NCI-H446 (cell line): Measurements from ENCODE around the gene AOPEP.

Source experiments
- DNase-seq, 2 experiments: peaks; one replicate each; lab custom pipeline; 2025; lab: John Stamatoyannopoulos, UW

Gene AOPEP

DNA sequence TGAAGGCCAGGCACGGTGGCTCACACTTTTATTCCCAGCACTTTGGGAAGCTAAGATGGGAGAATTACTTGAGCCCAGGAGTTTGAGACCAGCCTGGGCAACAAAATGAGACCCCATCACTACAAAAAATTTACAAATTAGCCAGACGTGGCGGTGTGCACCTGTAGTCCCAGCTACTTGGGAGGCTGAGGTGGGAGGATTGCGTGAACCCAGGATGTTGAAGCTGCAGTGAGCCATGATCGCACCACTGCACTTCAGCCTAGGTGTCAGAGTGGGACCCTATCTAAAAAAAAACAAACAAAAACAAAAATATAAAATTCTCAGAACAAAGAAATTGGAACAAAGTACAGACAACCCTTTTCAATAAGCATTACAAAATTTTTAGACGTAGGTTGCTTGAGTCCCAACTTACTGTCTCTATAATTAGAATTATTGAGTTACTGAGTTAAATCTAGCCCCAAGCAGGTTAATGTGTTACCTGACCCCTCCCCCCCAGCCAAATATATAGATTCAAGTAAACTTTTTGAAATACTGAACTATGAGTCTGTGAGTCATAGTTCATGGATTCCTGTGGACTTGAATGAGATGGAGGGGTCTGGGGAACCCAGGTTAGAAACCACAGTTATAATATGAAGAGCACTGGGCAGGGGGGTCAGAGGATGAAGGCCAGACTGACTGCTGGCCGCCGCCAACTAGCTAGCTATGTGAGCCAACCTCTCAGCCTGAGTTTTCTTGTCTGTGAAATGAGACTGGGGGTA, 173.1 kb downstream of the AOPEP start:
- DNase-seq = no peak

DNA sequence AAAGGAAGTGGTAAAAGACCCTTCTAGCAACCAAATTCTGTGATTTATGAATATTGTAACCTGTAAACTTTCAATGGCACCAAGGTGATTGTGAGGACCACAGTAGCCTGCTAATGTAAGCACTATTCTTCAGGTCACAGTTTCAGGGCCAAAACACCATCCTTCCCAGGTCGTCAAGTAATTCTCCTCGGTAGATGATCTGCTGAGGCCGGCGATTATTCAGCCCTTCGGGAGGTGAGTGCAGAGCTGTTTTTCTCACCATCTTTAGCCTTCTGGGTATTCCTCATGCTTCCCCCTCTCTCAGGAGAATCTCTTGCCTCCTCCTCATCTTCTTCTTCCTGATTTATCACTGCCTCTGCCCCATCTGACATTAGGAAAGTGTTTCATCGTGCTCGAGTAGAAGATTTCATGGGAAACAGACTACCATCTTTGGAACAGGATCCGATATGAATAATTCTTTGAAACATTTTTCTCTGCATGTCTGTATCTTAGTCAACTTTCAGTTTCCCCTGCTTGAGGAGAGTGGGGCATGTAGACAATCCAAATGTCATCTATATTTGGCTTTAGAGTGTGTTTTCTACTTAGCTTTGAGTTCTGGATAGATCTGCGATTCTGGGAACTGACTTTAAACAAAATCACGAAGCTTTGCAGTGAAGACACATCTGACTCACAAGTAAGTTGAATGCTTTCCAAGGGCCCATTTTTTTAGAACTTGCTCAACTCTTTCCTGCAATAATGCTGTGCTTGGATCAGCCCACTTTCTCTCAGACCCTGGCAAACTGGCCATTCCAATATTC, 173.9 kb downstream of the AOPEP start:
- DNase-seq = no peak

DNA sequence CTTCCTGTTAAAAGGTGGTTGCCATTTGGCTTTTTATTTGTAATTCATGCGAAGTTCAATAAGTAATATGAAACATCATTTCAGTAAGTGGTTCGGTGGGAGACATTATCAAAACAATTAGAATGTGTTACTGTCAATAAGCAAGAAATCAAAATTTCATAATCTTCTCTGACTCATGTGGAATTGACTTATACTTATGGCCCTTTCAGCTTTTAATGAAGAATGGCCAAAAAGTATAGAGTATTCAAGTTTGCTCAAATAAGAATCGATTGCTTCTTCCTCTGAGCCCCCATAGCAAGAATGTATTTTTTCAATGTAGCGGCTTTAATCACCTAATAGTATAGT, 174.5 kb downstream of the AOPEP start:
- DNase-seq = no peak

DNA sequence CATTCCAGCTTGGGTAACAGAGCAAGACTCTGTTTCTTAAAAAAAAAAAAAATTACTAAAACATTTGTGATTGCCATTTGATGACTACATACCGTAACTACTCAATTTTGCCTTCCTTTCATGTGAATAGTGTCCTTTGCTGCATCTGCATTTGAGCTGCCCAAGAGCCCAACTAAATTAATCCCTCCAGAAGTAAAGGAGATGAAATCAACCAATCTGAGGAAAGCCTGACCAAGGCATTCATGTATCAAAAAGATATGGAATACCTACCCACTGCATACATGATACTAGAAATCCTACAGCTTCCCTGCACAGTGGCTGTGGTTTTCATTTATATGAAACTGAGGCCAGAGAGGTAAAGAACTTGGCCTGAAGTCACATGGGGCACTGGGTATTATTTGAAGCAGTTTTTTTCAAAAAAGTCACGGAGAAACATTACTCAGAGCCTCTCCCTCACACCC, 177.5 kb downstream of the AOPEP start:
- DNase-seq = no peak

DNA sequence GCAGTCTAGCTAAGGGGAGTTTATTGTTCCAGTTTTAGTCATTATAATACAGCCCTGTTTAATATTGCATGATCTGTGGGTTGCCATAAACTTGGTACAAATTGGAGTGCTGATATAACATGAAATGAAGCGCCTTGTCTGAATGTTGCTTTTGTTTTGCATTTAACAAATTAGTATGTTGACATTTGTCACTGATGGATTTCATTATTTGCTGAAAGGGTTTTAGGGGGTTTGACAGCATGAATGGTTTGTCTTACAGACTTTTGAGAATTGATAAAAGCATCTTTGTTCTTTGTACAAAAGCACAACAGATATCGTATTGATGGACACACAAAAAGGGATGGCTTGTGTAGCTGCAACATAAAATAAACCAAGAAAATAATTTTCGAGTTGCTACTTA, 178.3 kb downstream of the AOPEP start:
- no peak for DNase-seq

DNA sequence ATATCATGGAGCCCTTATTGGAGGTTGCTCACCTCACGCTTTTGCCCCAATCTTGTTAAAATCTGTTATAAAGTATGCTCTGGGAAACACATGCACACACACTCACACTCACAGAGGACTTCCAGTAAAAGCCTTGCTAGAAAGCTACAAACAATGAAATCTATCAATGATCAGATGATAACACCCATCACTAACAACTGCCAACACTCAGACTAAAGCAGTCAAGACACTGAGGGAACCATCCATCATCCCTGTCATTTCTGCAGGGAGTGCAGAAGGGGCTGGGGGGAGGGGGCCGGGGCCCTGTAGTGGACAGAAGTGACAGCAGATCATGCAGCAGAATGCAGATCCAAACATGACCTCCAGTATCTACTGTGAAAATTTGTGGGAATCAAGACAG, 179.1 kb downstream of the AOPEP start:
- no peak for DNase-seq

DNA sequence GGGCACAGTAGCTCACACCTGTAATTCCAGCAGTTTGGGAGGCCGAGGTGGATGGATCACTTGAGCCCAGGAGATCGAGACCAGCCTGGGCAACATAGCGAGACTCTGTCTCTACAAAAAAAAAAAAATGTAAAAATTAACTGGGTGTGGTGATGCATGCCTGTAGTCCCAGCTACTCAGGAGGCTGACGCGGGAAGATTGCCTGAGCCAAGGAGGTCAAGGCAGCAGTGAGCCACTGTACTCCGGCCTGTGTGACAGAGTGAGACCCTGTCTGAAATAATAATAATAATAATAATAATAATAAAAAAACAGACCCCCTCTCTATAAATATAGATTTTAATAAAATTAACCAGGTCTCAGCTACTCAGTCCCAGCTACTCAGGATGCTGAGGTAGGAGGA, 179.7 kb downstream of the AOPEP start:
- DNase-seq = no peak

DNA sequence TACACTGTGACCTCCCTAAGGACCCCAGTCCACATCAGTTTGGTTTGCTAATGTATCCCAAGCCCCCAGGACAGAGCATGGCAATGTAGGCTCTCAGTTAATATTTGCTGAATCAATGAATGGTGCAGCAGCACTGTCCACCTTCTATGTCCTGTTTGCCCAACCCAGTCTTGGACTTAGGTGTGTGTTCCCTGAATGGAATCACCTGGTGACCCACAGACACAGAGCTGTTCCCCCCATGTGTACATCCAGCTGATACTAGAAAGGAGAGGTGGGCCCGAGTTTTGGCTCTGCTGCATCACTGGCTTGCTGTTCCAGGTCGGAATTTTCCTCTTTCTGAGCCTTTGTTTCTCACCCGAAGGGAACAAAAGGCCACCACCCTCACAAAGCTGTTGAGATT, 180.2 kb downstream of the AOPEP start:
- no peak for DNase-seq

DNA sequence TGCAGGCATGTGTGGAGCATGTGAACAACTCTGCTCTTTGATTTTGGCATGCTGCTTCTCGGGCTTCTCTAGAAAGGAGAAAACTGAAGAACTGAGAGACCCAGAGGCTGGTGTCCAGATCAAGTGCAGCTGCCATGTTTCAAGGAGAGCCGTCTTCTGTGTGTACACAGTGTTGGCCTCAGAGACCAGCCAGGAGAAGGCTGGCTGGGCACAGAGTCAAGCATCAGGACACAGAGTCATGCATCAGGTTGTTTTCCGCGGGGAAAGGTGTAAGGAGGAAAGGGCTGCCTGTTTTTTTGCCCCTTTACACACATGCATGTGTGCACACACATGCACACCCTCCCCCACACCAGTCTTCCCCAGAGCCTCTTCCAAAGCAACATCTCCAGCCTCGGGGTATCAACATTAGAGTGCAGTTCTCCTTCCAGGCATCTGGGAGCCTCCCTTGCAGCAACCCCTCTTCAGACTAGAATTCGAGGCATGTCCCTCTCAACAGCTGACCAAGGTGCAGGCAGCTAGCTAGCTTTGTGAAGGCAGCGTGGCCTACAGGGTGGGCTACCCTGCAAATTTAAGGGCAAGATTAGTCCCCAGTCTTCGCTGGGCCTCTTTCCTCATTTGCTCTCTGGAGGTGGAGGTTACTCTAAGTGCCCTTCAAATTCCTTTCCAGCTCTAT, 180.9 kb downstream of the AOPEP start:
- DNase-seq = no peak

DNA sequence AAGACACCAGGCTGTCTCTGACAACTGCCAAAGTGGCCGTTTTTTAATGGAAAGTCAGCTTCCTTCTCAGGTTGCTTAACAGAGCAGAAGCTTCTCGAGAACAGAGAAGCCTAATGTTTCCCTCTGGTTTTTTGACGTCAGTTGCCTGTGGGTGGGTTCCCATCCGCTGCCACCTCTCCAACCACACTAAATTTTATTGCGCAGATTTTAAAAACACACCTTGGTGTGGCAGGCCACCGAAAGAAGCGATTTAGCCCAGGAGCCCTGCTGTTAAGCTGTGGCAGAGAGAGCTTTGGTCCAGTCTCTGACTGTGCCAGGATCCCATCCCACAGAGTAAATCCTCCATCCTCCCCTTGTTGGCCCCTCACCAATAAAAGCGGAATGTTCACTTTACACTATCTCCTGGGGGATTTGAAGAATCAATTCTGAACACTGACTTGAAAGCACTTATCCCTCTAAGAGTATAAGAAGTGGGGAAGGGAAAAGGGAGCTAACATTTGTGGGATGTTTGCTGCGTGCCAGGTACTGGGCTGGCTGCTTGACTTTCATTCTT, 181.6 kb downstream of the AOPEP start:
- no peak for DNase-seq

DNA sequence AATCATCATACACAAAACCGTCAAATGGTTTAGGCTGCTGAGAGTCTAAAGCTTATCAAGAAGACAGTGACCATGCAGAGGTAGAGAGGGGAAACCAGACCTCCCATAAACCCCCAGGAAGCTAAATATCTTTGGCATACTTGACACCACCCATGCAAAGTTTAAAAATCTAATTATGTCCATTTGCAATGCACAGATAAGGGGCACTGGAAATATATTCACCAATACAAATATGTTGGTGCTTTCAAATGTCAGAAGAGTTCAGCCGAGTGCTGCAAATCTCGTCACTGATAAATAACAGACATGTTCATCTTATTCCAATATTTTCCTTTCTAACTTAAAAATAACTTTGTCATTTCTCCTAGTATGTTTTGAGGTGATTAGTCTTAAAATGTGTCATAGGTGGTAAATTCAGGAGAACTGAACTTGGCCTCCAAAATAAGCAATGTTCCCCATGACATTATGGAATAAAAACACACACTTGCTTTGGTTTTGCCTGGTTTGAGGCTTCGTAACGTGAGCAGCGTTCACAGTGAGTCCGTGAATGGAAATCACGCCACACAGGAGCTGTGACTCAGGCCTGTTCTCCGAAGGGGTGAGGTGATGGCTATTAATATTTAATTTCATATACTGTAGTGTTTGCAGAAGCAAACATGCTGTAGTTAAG, 182.2 kb downstream of the AOPEP start:
- DNase-seq = no peak

DNA sequence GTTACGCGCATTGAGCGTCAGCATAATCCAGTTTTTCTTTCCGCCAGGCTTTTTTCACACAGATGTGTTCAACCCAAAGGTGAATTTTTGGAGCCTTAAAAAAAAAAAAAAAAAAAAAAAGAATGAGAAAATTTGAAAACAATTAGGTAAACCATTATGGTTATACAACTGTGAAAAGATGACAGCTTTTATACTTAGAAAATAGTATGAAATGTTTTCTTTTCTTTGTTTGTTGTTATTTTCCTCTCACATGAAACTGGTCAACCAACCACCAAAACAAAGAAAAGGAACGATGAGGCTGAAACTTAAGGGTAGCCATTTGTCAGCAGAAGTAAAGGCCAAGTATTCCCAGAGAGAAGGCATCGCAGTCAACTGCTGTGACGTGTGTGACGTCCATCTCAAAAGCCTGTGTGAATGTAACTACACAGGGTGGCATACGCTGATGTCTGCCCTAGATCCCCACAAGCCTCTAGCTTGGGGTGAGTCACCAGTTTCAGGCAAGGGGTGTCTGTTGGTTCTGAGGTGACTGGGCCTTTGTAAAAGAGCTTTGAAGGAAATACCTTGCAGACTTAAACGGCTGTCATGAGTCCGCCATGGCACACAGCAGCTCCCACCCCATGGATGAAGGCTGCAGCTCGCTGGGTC, 182.9 kb downstream of the AOPEP start:
- no peak for DNase-seq

DNA sequence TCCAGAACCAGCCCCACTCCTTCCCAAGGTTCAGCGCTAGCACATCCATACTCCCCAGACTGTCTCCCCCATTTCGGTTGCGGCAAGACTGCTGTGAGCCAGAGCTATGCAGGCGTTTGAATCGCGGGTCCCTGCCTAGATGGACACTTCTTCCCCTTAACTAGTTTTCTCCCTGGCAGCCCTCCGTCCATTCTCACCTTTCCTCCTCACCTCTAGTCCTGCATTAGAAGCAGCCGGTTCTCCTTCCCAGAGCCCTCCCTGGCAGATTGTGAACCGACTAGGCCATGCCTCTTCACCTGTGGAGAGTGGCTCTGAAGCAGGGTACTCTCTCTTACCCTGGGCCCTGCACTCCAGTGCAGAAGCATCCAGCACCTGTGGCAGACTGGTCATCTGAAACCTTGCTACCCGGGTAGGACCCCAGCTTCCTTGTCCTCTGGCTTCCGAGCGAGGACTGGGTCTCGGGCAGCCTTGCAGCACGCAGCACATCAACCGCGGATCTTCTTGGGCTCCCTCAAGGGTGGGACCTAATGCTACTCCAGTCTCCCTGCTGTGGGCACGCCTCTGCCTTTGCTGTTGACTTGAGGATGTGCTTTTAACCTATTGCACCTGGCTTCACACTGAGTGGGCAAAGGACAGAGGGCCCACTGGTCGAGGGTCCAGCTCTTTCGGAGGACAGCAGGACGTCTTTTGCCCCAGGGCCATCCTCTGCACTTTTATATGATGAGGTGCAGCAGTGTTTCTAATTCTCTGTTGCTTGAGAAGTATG, 183.6 kb downstream of the AOPEP start:
- no peak for DNase-seq

DNA sequence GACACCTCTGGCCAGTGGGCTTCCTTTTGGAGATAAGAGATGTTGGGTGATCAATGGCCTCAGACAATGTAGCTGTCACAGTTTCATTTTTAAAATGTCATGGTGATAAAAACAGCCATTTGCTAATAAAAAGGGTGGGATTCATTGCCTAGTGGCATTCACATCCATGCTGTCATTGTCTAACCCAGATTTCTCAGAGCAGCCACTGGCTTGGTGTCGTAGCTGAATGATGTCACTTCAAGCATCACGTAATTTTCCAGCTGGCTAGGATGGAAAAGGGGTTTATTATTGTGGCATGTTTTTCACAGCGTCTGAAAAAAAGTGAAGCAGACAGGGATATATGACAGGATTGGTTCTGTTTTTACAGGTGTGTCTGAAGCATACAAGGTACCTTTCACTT, 184.7 kb downstream of the AOPEP start:
- no peak for DNase-seq

DNA sequence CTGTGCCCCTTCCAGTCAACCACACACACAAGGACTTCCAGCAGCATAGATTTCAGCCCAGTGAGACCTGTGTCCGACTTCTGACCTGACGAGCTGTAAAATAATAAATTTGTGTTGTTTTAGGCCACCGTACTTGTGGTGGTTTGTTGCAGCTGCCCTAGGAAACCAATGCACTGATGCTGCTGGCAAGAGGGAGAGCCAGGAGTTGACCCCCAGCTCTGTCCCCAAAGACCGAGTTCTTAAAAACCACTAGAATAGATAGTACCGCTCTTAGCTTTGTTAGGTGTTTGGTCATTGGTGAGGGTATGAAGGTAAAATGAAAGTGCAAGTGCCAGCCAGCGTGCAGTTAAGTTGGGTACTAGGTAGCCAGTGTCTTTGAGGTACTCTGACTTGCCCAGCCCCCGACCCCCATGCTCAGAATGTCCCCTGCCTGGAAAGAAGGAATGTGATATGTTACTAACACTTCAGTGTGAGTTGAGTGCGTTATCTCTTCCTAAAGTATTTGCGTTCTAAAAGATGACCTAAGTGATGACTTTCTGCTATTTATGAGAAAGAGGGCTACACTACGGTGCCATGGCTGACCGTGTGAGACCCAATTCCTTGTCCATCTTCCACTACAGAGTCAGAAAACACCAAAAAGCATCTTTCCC, 185.6 kb downstream of the AOPEP start:
- no peak for DNase-seq

DNA sequence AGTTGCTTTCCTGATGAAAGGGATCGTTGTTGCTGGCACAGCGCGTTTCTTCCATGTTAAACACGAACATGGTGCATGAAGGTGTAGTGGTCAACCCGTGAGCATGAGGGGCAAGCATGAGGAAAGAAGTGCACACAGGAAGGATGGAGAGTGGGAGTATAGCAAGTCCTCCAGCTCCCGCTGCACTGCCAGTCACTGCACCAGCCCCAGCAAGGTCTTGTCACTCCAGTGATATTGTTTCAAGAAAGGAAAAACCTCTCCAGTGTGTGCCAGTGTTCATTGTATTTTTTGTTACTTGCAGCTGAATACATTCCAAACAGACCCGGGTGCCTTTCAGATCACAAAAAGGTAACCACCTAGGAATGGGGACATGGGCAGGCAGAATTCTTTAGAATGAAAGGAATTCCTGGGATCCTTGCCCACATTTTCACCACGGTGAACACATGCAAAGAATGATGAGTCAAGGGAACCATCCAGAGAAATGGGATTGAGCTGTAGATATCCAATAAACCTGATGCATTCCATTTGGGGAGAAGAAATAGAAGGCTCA, 186.3 kb downstream of the AOPEP start:
- peak in 1 of 2 experiments; percentile 1 for DNase-seq

DNA sequence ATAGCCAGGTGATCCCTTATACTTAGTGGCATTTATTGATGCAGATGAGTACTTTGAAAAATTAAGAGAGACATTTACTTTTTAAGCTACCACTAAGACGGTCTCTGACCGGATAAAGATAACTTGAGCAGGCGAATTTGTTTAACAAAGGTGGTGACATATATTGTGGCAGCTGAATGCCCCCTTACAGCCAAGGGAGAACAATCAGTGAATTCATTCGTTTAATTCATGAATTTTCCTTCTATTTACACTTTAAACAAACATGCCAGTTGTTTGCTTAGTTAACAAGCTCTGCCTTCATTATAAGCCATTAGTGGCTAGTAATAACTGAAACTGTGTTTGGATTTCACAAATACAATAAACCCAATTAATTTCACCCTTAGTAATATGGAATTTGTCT, 187.1 kb downstream of the AOPEP start:
- DNase-seq = no peak

DNA sequence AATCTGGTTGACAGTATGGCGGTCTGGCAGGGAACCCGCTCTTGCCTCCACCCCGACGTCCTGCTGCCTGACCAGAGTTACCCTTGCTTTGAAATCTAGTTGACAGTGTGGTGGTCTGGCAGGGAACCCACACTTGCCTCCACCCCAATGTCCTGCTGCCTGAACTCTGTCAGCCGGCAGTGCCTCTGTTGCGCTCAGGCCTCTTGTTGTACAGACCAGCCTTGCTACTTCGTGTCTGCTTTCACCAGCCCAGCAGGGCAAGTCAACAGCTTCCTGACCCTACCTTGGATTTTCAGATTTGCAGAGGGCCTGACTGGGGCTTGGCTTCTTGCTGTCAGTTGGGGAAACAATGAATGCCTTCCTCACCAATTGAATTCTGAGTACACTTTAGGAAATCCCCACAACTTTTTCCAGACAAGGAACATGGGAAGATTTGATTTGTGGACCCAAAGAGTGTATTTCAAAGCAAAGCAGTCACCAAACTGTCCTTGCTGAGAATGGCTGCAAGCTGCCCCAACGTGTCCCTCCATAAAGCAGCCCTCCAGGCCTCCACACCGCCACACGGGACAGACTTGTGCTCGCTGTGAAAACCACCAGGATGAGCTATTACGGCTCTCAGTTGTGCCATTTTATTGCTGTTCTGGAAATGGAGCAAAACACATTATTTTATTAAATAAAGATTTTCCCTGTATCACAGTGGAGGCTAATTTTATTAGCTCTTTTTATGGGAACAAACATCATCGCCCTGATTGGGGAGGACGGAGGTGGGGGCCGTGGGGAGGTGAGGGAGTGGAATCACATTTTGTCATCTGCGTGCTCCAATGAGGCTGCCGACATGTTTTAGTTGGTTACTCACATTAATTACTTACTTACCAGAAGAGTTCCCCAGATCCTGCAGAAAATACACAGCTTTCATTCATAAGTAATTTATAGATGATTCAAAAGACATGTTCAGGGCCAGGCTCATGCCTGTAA, 189.3 kb downstream of the AOPEP start:
- no peak for DNase-seq

DNA sequence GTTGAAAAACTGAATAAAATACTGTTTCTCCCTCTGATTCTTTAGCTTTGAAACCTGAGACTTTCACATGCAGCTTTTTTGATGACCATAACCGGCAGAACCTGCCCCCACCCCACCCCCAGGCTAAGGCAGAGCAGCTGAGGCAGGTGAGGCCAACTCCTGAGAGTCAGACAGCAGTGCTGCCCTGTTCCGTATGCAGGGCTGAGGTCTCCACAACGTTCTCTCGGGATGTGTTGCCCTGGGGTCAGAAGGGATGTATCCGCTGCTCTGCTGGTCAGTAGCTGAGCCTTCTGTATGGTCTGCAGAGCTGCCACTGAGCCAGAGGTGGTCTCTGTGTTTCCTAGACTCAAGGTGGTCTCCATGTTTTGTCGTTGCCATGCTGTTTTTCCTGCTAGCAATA, 190.5 kb downstream of the AOPEP start:
- no peak for DNase-seq
